ENCODE data around the gene PSMD1.
A peak's percentile ranks its signal among the peaks of the same experiment; 100 is the strongest.
"Not testable (repeated sequence)": the region's sequence is repeated elsewhere in the genome, so short reads cannot be mapped to it uniquely, and the experiment has no call there.

PSMD1 gene

GRCh38 chr2:231057590-231057989 lies 923 bp downstream of the PSMD1 start:
- no peak for DNase-seq (ENCODE audit: low read depth in 2 of 2)

- DNase-seq (ENCODE audit: low read depth in 2 of 2): no peak
These were observed 2.3 kb downstream of the PSMD1 start for GRCh38 chr2:231058761-231059550.

GRCh38 chr2:231059756-231060155 lies 3.1 kb downstream of the PSMD1 start:
- no peak for DNase-seq (ENCODE audit: low read depth in 2 of 2)

GRCh38 chr2:231062776-231063175 lies 6.1 kb downstream of the PSMD1 start:
- DNase-seq (ENCODE audit: low read depth in 2 of 2): no peak

GRCh38 chr2:231063347-231063746 lies 6.7 kb downstream of the PSMD1 start:
- DNase-seq (ENCODE audit: low read depth in 2 of 2): no peak

- DNase-seq (ENCODE audit: low read depth in 2 of 2): no peak
These were observed 9.3 kb downstream of the PSMD1 start for GRCh38 chr2:231065966-231066365.

GRCh38 chr2:231067531-231067930 lies 10.9 kb downstream of the PSMD1 start:
- not testable (repeated sequence) for DNase-seq (ENCODE audit: low read depth in 2 of 2)

- DNase-seq (ENCODE audit: low read depth in 2 of 2): no peak
These were observed 12.0 kb downstream of the PSMD1 start for GRCh38 chr2:231068525-231069222.

GRCh38 chr2:231069379-231070054 lies 12.8 kb downstream of the PSMD1 start:
- DNase-seq (ENCODE audit: low read depth in 2 of 2): no peak

- no peak for DNase-seq (ENCODE audit: low read depth in 2 of 2)
These were observed 27.9 kb downstream of the PSMD1 start for GRCh38 chr2:231084565-231084964.

GRCh38 chr2:231088754-231089153 lies 32.1 kb downstream of the PSMD1 start:
- no peak for DNase-seq (ENCODE audit: low read depth in 2 of 2)

- DNase-seq (ENCODE audit: low read depth in 2 of 2): no peak
These were observed 37.3 kb downstream of the PSMD1 start for GRCh38 chr2:231093933-231094332.

- DNase-seq (ENCODE audit: low read depth in 2 of 2): no peak
These were observed 38.2 kb downstream of the PSMD1 start for GRCh38 chr2:231094736-231095346.

- DNase-seq (ENCODE audit: low read depth in 2 of 2): no peak
These were observed 43.3 kb downstream of the PSMD1 start for GRCh38 chr2:231099918-231100317.

GRCh38 chr2:231100321-231100720 lies 43.7 kb downstream of the PSMD1 start:
- DNase-seq (ENCODE audit: low read depth in 2 of 2): not testable (repeated sequence)

GRCh38 chr2:231100990-231101389 lies 44.3 kb downstream of the PSMD1 start:
- no peak for DNase-seq (ENCODE audit: low read depth in 2 of 2)

- no peak for DNase-seq (ENCODE audit: low read depth in 2 of 2)
These were observed 46.1 kb downstream of the PSMD1 start for GRCh38 chr2:231102772-231103171.

GRCh38 chr2:231104115-231104713 lies 47.5 kb downstream of the PSMD1 start:
- DNase-seq (ENCODE audit: low read depth in 2 of 2): peak in 1 of 2 experiments; percentile 35

- DNase-seq (ENCODE audit: low read depth in 2 of 2): no peak
These were observed 53.9 kb downstream of the PSMD1 start for GRCh38 chr2:231110551-231110950.

GRCh38 chr2:231111987-231112386 lies 55.3 kb downstream of the PSMD1 start:
- DNase-seq (ENCODE audit: low read depth in 2 of 2): no peak

- DNase-seq (ENCODE audit: low read depth in 2 of 2): no peak
These were observed 56.8 kb downstream of the PSMD1 start for GRCh38 chr2:231113489-231113888.

- no peak for DNase-seq (ENCODE audit: low read depth in 2 of 2)
These were observed 59.0 kb downstream of the PSMD1 start for GRCh38 chr2:231115651-231116050.

Data from stimulated activated CD4-positive, alpha-beta T cell treated with anti-CD3 and anti-CD28 coated beads, Interleukin-12 subunit alpha, Interleukin-12 subunit beta, amount 100 ng/mL, for 24 hours (primary cell).